Neutrophil (primary cell): ENCODE data around the gene SELENOF.

ENCODE experiments used
- H3K27ac ChIP-seq: fragments of 200-600 bp; sonication (generic); 2 replicates; pipeline ENCODE4 v1.5.1; 2016; ENCODE audit warnings: mild to moderate bottlenecking, moderate library complexity
- H3K27me3 ChIP-seq: fragments of 200-600 bp; sonication (generic); 2 replicates; pipeline ENCODE4 v1.6.0; 2016; ENCODE audit warnings: mild to moderate bottlenecking
- H3K36me3 ChIP-seq: fragments of 200-600 bp; sonication (generic); 2 replicates; pipeline ENCODE4 v1.5.1; 2017
- H3K4me1 ChIP-seq, 2 experiments: fragments of 200-600 bp in 1 of 2; sonication (generic) in 1 of 2; 1 replicate in 1 of 2; 2 replicates in 1 of 2; pipeline versions ENCODE4 v1.5.1 to v1.6.1; 2013 to 2016; ENCODE audit warnings: low read depth in 1 of 2, low read length in 1 of 2, mild to moderate bottlenecking in 1 of 2, moderate library complexity in 1 of 2; ENCODE audit not compliant: control insufficient read depth in 1 of 2, insufficient read depth in 1 of 2
- H3K4me3 ChIP-seq, 2 experiments: fragments of 200-600 bp in 1 of 2; sonication (generic) in 1 of 2; 1 replicate in 1 of 2; 2 replicates in 1 of 2; pipeline ENCODE4 v1.5.1; 2013 to 2016; ENCODE audit warnings: low read depth in 1 of 2, low read length in 1 of 2, mild to moderate bottlenecking in 1 of 2, moderate library complexity in 1 of 2
- H3K9me3 ChIP-seq: fragments of 200-600 bp; sonication (generic); 2 replicates; pipeline ENCODE4 v1.5.1; 2016
- CTCF ChIP-seq: fragments of 200-600 bp; sonication (generic); IDR thresholded peaks from 2 replicates; pipeline ENCODE4 v1.5.1; 2016; ENCODE audit warnings: antibody characterized with exemption

Gene SELENOF

GRCh38 chr1:86942042-86942441, 28.1 kb upstream of the SELENOF start:
- Histone ChIP-seq H3K9me3 (no peaks in the 10 kb centered on the region), H3K27ac (no peak overlapping the region), H3K4me1 (no peaks in the 10 kb centered on the region), H3K36me3 (no peaks in the 10 kb centered on the region), H3K4me3 (no peak overlapping the region), H3K27me3 (no peaks in the 10 kb centered on the region)
- no peak for TF ChIP-seq CTCF

GRCh38 chr1:86940599-86940998, 26.7 kb upstream of the SELENOF start:
- Histone ChIP-seq H3K4me1 (no peaks in the 10 kb centered on the region), H3K9me3 (no peaks in the 10 kb centered on the region)
- no peak for TF ChIP-seq CTCF

GRCh38 chr1:86939406-86939805, 25.5 kb upstream of the SELENOF start:
- Histone ChIP-seq H3K36me3 (no peaks in the 10 kb centered on the region), H3K4me1 (no peaks in the 10 kb centered on the region), H3K4me3 (no peak overlapping the region), H3K27me3 (no peaks in the 10 kb centered on the region), H3K9me3 (no peaks in the 10 kb centered on the region), H3K27ac (no peak overlapping the region)
- no peak for TF ChIP-seq CTCF

More at GRCh38 chr1:86940599-86940998, 26.7 kb upstream of the SELENOF start:
- Histone ChIP-seq H3K36me3 (no peaks in the 10 kb centered on the region), H3K27ac (no peak overlapping the region), H3K27me3 (no peaks in the 10 kb centered on the region), H3K4me3 (no peak overlapping the region)

- no peaks in the 10 kb centered on the region for H3K4me1 ChIP-seq
- no peak for TF ChIP-seq CTCF
- no peaks in the 10 kb centered on the region for H3K27me3 ChIP-seq
- H3K27ac ChIP-seq: no peak overlapping the region
- H3K36me3 ChIP-seq: no peaks in the 10 kb centered on the region
- H3K9me3 ChIP-seq: no peaks in the 10 kb centered on the region
- H3K4me3 ChIP-seq: no peak overlapping the region
Observed at GRCh38 chr1:86938855-86939254, 24.9 kb upstream of the SELENOF start.

- Histone ChIP-seq H3K27ac (no peak overlapping the region), H3K9me3 (no peaks in the 10 kb centered on the region), H3K36me3 (no peaks in the 10 kb centered on the region), H3K4me3 (no peak overlapping the region), H3K27me3 (no peaks in the 10 kb centered on the region), H3K4me1 (no peaks in the 10 kb centered on the region)
- no peak for TF ChIP-seq CTCF
Observed at GRCh38 chr1:86938450-86938849, 24.5 kb upstream of the SELENOF start.
